Measurements from ENCODE around the gene ICOS.
"Not testable (repeated sequence)": the region's sequence is repeated elsewhere in the genome, so short reads cannot be mapped to it uniquely, and the experiment has no call there.

The ICOS gene

DNA sequence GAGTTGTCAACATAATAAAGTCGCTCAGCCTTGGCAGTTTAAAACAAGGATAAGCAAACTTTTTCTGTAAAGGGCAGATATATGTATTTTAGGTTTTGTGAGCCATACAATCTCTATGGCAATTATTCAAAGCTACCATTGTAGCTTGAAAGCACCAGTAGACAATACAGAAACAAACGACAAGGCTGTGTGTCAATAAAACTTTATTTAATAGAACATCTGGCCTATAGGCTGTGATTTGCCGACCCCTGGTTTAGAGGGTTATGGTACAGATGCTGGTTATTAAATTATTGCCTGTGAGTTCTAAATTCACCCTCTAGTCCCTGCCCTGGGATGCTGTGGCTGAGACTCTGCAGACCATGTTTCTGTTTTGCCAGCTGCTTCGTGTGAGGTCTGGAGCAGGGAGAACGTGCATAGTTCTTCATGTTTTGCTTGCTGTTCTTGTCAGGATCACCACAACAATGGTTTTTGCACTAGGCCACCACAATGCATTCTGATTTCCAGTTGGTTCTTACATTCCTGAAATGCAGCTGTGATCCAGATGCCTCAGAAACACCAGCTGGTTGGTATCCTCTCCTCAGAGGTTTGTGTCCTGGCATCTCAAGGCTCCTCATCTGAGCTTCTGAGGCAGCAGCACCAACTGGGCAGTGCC is 46.6 kb downstream of the ICOS start:
- H3K9ac ChIP-seq (ENCODE audit: low read length), result no peak overlapping the region
- no peaks in the 10 kb centered on the region for H3K27me3 ChIP-seq (ENCODE audit: low read length)

DNA sequence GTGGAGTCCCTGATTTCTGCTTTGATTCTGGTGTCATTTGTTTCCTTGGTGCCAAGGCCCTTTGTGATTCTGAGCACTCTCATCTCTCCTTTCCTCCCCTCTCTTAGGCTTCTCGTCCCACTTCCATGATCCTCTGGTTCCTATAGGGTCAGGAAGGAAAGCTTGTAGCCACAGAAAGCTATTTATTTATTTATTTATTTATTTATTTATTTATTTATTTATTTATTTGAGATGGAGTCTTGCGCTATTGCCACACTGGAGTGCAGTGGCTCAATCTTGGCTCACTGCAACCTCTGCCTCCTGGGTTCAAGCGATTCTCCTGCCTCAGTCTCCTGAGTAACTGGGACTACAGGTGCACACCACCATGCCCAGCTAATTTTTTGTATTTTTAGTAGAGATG is 49.4 kb downstream of the ICOS start:
- H3K27me3 ChIP-seq (ENCODE audit: low read length); H3K4me2 ChIP-seq (ENCODE audit: low read depth, low read length, poor library complexity, severe bottlenecking); H3K27ac ChIP-seq (ENCODE audit: low read depth, low read length); H3K9me3 ChIP-seq (ENCODE audit: insufficient read depth, low read length); H3K79me2 ChIP-seq (ENCODE audit: insufficient read depth, low read length); H4K20me1 ChIP-seq (ENCODE audit: low read depth, low read length); H3F3A ChIP-seq (ENCODE audit: insufficient read depth); H3K9ac ChIP-seq (ENCODE audit: low read length); H3K9me2 ChIP-seq (replicated peaks; ENCODE audit: insufficient read depth, low read length); H2AFZ ChIP-seq (ENCODE audit: low read depth, low read length, severe bottlenecking); H3K4me3 ChIP-seq (ENCODE audit: insufficient read depth, low read length, poor library complexity, severe bottlenecking); H3K36me3 ChIP-seq (ENCODE audit: low read length): not testable (repeated sequence)

More for the DNA sequence above, 46.6 kb downstream of the ICOS start:
- no peaks in the 10 kb centered on the region for H3K79me2 ChIP-seq (ENCODE audit: insufficient read depth, low read length)
- H4K20me1 ChIP-seq (ENCODE audit: low read depth, low read length), result no peaks in the 10 kb centered on the region
- TF ChIP-seq, protein P1, sequence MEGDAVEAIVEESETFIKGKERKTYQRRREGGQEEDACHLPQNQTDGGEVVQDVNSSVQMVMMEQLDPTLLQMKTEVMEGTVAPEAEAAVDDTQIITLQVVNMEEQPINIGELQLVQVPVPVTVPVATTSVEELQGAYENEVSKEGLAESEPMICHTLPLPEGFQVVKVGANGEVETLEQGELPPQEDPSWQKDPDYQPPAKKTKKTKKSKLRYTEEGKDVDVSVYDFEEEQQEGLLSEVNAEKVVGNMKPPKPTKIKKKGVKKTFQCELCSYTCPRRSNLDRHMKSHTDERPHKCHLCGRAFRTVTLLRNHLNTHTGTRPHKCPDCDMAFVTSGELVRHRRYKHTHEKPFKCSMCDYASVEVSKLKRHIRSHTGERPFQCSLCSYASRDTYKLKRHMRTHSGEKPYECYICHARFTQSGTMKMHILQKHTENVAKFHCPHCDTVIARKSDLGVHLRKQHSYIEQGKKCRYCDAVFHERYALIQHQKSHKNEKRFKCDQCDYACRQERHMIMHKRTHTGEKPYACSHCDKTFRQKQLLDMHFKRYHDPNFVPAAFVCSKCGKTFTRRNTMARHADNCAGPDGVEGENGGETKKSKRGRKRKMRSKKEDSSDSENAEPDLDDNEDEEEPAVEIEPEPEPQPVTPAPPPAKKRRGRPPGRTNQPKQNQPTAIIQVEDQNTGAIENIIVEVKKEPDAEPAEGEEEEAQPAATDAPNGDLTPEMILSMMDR (IDR thresholded peaks at IDR 0.05; ENCODE audit: insufficient read depth, low read length, poor library complexity, severe bottlenecking), result no peak
- no peak for TF ChIP-seq EZH2phosphoT487 (conservative IDR thresholded peaks at IDR 0.05; ENCODE audit: low read length)
- H2AFZ ChIP-seq (ENCODE audit: low read depth, low read length, severe bottlenecking), result no peak overlapping the region
- H3K36me3 ChIP-seq (ENCODE audit: low read length), result no peaks in the 10 kb centered on the region
- no peak overlapping the region for H3K4me3 ChIP-seq (ENCODE audit: insufficient read depth, low read length, poor library complexity, severe bottlenecking)
- H3K4me2 ChIP-seq (ENCODE audit: low read depth, low read length, poor library complexity, severe bottlenecking), result no peak overlapping the region
- H3K9me2 ChIP-seq (replicated peaks; ENCODE audit: insufficient read depth, low read length), result no peaks in the 10 kb centered on the region
- no peaks in the 10 kb centered on the region for H3F3A ChIP-seq (ENCODE audit: insufficient read depth)
- no peak overlapping the region for H3K27ac ChIP-seq (ENCODE audit: low read depth, low read length)
- H3K9me3 ChIP-seq (ENCODE audit: insufficient read depth, low read length), result no peaks in the 10 kb centered on the region

DNA sequence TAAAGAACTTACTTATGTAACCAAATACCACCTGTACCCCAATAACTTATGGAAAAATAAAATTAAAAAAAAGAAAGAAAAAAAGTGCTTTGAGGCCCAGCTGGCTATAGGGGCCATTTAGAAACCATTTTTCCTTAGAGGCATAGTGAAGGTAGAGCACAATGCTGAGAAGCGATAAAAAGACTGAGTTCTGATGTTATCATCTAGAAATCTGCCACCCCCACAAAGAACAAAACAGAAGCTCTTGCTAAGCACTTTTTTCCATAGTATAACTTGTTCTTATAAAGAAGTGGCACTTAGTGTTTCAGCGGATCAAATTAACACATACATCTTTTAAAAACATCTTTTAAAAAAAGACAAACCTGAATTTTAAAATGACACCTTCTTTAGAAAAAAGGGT is 51.4 kb downstream of the ICOS start:
- Histone ChIP-seq H3K9me2 (replicated peaks; ENCODE audit: insufficient read depth, low read length) (no peaks in the 10 kb centered on the region), H3K9me3 (ENCODE audit: insufficient read depth, low read length) (no peaks in the 10 kb centered on the region), H3F3A (ENCODE audit: insufficient read depth) (no peaks in the 10 kb centered on the region), H2AFZ (ENCODE audit: low read depth, low read length, severe bottlenecking) (no peak overlapping the region), H4K20me1 (ENCODE audit: low read depth, low read length) (no peaks in the 10 kb centered on the region), H3K4me2 (ENCODE audit: low read depth, low read length, poor library complexity, severe bottlenecking) (no peak overlapping the region), H3K9ac (ENCODE audit: low read length) (no peak overlapping the region), H3K79me2 (ENCODE audit: insufficient read depth, low read length) (no peaks in the 10 kb centered on the region), H3K27me3 (ENCODE audit: low read length) (no peaks in the 10 kb centered on the region), H3K27ac (ENCODE audit: low read depth, low read length) (no peak overlapping the region), H3K4me3 (ENCODE audit: insufficient read depth, low read length, poor library complexity, severe bottlenecking) (no peak overlapping the region), H3K36me3 (ENCODE audit: low read length) (no peaks in the 10 kb centered on the region)
- TF ChIP-seq EZH2phosphoT487 (conservative IDR thresholded peaks at IDR 0.05; ENCODE audit: low read length), result no peak
- TF ChIP-seq, protein P1 (IDR thresholded peaks at IDR 0.05; ENCODE audit: insufficient read depth, low read length, poor library complexity, severe bottlenecking), result no peak

DNA sequence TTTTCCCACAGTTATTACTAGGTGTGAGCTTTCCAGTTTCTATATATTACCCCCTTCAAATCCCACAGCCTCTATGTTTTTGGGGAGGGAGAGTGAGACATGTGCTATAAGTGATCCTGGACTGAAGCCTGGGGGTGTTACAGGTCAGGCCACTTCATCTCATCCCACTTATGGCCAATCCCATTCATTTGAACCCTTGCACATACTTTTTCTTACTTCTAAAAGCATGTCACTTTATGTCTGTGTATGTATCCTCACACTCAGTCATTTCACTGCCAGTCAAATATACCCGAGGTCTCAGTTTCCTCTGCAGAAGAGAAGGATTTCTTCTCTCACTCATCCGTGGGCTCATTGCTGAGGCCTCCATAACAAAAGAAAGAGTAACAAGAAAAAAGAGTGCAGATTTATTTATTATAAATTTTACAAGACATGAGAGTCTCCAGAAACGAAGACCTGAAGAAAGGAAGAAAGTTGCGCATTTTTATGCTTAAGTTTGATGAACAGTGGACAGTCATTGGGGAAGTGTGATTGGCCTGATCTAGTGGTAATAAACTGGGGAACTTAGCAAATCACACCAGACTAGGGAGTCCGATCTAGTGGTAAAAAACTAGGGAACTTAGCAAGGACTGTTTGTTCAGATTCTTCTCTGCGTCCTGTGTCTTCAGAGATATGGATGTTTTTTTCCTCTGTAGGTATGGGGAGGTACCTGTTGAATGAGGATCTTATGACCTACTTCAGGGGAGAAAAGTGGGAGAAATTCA is 52.1 kb downstream of the ICOS start:
- Histone ChIP-seq H3K9me3 (ENCODE audit: insufficient read depth, low read length) (no peaks in the 10 kb centered on the region), H3K36me3 (ENCODE audit: low read length) (no peaks in the 10 kb centered on the region), H3K27me3 (ENCODE audit: low read length) (no peaks in the 10 kb centered on the region), H3K4me3 (ENCODE audit: insufficient read depth, low read length, poor library complexity, severe bottlenecking) (no peak overlapping the region), H3K4me2 (ENCODE audit: low read depth, low read length, poor library complexity, severe bottlenecking) (no peak overlapping the region), H3K9me2 (replicated peaks; ENCODE audit: insufficient read depth, low read length) (no peaks in the 10 kb centered on the region), H3K9ac (ENCODE audit: low read length) (no peak overlapping the region), H3F3A (ENCODE audit: insufficient read depth) (no peaks in the 10 kb centered on the region), H4K20me1 (ENCODE audit: low read depth, low read length) (no peaks in the 10 kb centered on the region), H3K79me2 (ENCODE audit: insufficient read depth, low read length) (no peaks in the 10 kb centered on the region), H2AFZ (ENCODE audit: low read depth, low read length, severe bottlenecking) (no peak overlapping the region), H3K27ac (ENCODE audit: low read depth, low read length) (no peak overlapping the region)
- TF ChIP-seq, protein P1 (IDR thresholded peaks at IDR 0.05; ENCODE audit: insufficient read depth, low read length, poor library complexity, severe bottlenecking), result no peak
- TF ChIP-seq EZH2phosphoT487 (conservative IDR thresholded peaks at IDR 0.05; ENCODE audit: low read length), result no peak

All from SU-DHL-6 (cell line).